GM21619 (cell line): ENCODE measurements around the gene FRA10AC1.

Experiments used
- ATAC-seq: cut with Tn5 transposase; IDR thresholded peaks from one replicate; pipeline ENCODE4 v1.9.1; 2021; ENCODE audit not compliant: unreplicated experiment

FRA10AC1 gene, protein sequence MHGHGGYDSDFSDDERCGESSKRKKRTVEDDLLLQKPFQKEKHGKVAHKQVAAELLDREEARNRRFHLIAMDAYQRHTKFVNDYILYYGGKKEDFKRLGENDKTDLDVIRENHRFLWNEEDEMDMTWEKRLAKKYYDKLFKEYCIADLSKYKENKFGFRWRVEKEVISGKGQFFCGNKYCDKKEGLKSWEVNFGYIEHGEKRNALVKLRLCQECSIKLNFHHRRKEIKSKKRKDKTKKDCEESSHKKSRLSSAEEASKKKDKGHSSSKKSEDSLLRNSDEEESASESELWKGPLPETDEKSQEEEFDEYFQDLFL

DNA sequence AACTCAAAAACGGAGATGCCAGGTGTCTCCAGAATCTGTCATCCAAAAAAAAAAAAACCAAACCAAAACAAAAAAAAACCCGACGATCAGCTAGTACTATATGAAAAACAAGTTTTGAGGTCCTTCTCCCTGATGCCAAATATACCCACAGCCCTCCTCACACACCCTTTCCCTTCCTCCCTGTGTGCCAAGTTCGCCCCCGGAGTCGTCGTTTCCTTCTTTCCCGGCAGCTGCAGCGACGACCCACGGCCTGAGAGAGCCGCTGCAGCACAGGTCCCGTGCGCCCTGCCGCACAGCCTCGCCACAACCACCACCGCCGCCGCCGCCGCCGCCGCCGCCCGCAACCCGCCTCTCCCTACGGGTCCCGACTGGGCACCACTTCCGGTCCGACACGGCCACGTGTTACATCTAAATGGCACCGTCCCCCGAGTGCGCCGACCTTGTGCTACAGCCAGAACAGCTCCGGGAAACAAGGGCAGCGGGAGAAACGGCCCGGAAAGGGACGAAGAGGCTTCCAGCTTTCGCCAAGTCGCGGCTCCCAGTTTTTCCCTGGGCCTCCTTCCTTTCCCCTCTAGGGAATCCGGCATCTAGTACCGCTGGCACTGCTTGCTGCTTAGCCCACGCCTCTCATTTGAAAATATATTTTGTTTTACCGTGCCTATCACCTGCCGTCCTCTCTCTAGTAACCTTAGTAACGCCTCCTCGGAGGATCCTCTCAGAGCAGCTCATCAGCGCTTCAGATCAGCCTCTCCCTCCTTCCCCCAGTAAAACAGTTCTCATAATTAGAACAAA, at the start of gene FRA10AC1:
TSS of gene FRA10AC1 (minus strand) at position 383 of the 792 bp plus-strand sequence. CDS start 2,486 bp downstream, outside the sequence.
- peak; percentile 78 for ATAC-seq

- no peak for ATAC-seq
Measured at GRCh38 chr10:93751832-93752231, 49.4 kb upstream of the FRA10AC1 start.

DNA sequence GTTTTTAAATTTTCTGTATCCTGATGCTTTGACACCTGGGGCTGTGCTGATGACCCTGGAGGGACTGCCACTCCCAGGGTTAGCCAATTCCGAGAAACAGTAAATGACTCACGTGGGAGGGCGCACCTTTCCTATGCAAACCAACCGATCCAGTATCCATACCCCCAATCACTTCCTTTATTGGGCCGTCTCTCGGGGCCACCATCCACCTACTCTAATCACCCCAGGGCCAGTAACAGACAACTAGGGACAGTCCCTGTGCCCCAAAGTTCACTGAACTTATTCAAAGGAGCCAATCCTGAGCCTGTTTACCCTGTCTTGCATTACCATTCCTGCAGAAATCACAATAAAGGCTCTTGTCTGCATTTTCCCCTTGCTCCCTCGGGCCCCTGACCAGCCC, 48.7 kb upstream of the FRA10AC1 start:
- ATAC-seq = no peak

GRCh38 chr10:93749218-93749799, 46.9 kb upstream of the FRA10AC1 start:
- no peak for ATAC-seq

GRCh38 chr10:93746844-93747284, 44.5 kb upstream of the FRA10AC1 start:
- no peak for ATAC-seq

DNA sequence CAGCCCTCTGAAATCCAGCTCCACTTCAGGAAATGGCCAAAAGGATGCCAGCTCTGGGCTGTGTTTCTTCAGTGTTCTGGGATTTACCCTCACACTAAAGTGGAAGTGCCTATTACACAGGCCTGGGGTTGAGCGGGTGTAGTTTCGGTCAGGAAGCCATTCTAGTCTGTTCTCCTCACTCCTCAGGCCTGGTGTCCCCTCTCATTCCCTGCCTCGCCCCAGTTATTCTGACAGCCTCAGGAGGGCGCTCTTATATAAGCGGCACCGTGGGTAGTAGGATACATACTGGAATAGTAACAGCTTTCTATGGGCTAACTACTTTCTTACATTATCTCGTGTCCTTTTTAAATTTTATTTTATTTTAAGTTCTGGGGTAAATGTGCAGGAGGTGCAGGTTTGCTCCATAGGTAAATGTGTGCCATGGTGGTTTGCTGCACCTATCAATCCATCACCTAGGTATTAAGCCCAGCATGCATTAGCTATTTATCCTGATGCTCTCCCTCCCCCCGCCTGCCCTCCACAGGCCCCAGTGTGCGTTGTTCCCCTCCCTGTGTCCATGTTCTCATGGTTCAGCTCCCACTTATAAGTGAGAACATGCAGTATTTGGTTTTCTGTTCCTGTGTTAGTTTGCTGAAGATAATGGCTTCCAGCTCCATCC, 43.1 kb upstream of the FRA10AC1 start:
- ATAC-seq = no peak

- ATAC-seq = peak; percentile 88
Measured at GRCh38 chr10:93742633-93743349, 40.4 kb upstream of the FRA10AC1 start.

- ATAC-seq = no peak
Measured at GRCh38 chr10:93741367-93741766, 39.0 kb upstream of the FRA10AC1 start.

DNA sequence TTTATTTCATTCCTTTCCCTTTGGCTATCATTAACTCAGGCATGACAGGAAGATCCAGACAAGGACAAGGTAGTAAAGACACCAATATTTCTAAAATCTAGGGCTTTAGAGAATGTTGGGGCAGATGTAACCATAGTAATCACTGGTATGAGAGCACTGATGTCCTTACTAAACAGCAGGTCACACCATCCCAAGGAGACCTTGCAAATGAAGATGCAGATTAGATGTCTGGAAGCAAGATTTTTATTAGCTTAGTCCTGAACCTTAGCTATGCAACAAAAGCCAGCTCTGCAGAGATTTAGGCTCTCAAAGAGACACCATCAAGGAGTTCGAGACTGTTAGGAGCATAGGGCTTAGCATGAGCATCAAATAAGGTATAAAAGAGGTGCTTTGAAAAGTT, 23.6 kb upstream of the FRA10AC1 start:
- ATAC-seq = no peak

DNA sequence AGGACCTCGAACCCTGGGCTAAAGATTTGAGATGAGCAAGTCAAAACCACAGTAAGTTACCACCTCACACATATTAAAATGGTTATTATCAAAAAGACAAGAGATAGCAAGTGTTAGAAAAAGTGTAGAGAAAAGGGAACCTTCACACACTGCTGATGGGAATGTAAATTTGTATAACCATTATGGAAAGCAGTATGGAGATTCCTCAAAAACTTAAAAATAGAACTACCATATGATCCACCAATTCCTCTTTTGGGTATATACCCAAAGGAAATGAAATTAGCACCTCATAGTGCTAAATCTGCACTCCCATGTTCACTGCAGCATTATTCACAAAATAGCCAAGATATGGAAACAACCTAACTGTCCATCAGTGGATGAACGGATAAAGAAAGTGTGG, 20.8 kb upstream of the FRA10AC1 start:
- no peak for ATAC-seq

- ATAC-seq = no peak
Measured at GRCh38 chr10:93722550-93722949, 20.2 kb upstream of the FRA10AC1 start.

DNA sequence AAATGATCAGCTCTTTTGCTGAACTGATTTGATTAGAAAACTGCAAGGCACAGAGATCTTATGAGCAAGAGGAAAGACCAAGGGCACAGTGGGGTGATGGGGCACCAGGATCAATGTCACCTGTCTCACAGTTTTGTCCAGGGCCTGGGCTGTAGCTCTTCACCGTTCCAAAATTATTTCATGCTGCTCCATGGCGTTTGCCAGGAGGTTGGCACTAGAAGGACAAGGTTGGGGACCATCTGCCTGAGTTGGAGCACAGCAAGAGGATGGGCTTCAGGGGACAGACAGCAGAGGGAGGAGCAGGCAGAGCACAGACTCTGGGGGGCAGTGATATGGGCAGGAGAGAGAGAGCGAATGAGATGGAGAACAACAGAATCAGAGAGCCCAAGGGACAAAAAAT, 17.5 kb upstream of the FRA10AC1 start:
- no peak for ATAC-seq

- peak; percentile 37 for ATAC-seq
Measured at GRCh38 chr10:93718937-93719725, 16.7 kb upstream of the FRA10AC1 start.

- ATAC-seq = no peak
Measured at GRCh38 chr10:93716766-93717165, 14.4 kb upstream of the FRA10AC1 start.

GRCh38 chr10:93715345-93715744, 13.0 kb upstream of the FRA10AC1 start:
- ATAC-seq = peak; percentile 81

GRCh38 chr10:93712593-93712992, 10.2 kb upstream of the FRA10AC1 start:
- no peak for ATAC-seq

DNA sequence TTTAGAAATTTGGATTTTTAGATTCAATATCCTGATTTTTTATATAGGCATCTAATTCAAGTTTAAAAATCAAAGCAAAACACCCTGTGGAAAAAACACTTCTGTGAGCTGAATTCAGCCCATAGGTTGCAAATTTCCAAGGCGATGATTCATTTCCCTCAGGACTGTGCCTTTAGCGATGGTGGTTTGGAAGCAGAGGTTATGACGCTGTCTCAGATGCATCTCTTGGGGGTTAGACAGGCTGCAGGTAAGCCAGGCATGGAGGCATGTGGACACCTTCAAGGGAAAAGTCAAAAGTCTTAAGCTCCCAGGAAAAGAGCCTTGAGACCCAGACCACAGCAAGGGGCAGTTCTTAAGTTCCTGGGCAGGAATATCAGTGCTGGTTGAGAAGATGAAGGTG, 9.5 kb upstream of the FRA10AC1 start:
- ATAC-seq = no peak

GRCh38 chr10:93710333-93710909, 8.0 kb upstream of the FRA10AC1 start:
- ATAC-seq = no peak

- ATAC-seq = no peak
Measured at GRCh38 chr10:93707623-93708022, 5.2 kb upstream of the FRA10AC1 start.

- no peak for ATAC-seq
Measured at GRCh38 chr10:93704451-93704850, 2.1 kb upstream of the FRA10AC1 start.
